Fibroblast of peridontal ligament (primary cell): ENCODE results near the gene CAPN15.

Experiments used
- DNase-seq: peaks from one replicate; pipeline ENCODE4 v3.0.0-alpha.2; 2010; ENCODE audit errors: extremely low read depth

Gene CAPN15

GRCh38 chr16:577796-578195, 50.3 kb downstream of the CAPN15 start:
- no peak for DNase-seq

DNA sequence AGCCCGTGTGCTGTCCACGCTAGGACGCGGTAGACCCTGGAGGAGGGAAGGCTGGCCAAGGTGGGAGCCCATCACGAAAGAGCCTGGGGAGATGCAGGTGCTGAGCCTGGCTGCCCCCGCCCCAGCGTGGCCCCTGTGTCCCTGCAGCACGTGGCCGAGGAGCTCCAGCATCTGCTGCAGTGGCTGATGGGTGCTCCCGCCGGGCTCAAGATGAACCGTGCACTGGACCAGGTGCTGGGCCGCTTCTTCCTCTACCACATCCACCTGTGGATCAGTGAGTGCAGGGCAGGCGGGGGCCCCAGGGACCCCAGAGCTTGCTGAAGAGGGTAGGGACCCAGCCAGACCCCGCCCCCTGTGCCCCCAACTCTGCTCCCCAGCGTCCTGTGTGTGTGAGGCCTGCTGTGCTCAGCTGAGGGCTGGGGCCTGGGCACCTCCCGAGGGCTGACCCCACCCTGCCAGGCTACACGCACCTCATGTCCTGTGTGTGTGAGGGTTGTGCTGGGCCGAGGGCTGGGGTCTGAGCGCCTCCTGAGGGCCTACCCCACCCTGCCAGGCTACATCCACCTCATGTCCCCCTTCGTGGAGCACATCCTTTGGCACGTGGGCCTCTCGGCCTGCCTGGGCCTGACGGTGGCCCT, 50.8 kb downstream of the CAPN15 start:
- DNase-seq, result no peak

DNA sequence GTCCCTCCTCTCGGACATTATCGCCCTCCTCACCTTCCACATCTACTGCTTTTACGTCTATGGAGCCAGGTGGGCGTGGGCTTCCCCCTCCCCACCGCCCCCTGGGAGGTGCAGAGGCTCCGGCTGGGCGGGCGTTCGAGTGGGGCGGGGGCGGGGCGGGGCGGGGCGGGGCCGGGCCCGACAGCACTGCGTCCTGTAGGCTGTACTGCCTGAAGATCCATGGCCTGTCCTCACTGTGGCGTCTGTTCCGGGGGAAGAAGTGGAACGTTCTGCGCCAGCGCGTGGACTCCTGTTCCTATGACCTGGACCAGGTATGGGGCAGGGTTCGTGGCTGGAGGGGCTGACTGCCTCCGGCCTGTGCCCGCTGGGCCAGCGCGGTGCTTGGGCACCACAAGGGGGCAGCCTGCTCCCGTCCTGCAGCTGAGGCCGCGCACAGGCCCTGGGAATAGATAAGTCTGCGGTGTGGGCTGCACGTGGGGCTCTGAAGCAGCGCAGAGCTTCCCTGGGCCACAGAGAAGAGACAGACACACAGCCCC, 51.4 kb downstream of the CAPN15 start:
- peak; percentile 39 for DNase-seq

- DNase-seq, result no peak
These were observed 52.8 kb downstream of the CAPN15 start for GRCh38 chr16:580141-580945.

DNA sequence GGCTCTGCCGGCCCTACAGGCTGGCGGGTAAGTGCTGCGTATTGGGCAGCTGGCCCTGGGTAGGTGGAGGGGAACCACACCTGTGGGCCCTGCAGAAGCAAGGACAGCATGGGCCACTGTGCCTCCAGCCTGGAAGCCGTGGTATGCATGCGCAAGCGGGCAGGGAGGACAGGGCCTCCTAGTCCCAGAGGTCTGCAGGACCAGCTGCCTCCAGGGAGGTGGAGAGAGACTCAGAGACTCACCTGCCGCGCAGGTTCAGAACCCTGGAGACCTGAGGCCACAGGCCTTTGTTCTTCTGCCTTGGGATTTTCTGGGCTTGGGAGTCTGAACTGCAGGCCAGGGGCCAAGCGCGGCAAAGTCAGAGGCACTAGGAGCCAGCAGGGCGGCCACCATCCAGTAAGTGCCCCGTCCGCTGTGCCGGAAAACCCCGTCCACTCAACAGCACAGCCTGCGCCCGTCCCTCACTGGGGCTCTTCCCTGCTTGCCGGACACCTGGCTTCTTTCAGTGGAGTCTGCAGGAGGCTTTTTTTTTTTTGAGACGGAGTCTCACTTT, 53.5 kb downstream of the CAPN15 start:
- DNase-seq, result no peak

DNA sequence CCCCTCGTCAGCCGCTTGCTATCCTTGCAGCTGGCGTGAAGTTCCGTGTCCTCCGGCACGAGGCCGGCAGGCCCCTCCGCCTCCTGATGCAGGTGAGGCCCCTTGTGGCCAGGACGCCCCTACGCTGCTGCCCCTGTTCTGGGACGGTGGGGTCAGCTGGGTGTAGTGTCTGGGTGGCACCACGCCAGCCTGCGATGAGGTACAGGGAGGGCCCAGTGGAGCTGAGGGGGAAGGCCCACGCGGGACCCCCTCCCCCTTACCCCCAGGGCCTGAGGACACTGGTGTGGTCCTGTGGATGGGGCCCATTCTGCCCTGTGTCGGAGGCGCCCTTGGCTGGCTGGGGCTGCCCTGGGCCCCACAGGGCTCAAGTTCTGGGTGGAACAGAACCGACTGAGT, 54.7 kb downstream of the CAPN15 start:
- no peak for DNase-seq

- no peak for DNase-seq
These were observed 55.3 kb downstream of the CAPN15 start for GRCh38 chr16:582614-583331.

DNA sequence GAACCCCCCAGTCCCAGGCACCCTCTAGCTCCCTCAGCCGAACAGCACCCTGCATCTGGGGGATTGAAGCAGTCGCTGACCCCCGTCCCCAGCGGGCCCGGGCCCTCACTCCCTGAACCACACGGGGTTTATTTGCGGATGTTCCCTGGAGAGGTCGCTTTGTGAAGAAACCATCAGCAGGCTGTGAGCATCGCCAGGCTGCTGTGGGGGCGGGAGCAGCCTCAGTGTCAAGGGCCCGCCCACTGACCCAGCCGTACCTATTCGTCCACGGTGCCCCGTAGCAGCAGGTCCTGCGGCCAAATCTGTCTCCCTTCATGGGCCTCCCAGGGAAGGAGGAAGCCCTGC, 55.9 kb downstream of the CAPN15 start:
- no peak for DNase-seq

GRCh38 chr16:583815-584591, 56.5 kb downstream of the CAPN15 start:
- no peak for DNase-seq

DNA sequence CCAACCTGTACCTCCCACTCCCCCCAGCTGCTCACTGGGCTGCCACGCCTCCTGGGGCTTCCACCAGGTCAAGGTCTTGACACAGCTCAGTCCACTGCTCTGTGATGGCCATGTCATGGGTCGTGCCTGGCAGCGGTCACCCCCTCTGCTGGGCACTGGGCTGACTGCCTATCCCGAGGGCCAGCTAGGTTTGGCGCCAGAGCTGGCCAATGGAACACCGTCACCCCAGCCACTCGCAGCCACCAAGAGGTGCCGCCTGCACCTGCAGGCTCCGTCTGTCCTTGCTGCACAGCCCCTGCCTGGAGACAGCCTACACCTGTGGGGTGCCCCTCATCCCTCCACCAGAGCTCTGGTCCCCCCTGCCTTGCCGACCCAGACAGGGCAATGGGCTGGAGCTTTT, 57.8 kb downstream of the CAPN15 start:
- no peak for DNase-seq

DNA sequence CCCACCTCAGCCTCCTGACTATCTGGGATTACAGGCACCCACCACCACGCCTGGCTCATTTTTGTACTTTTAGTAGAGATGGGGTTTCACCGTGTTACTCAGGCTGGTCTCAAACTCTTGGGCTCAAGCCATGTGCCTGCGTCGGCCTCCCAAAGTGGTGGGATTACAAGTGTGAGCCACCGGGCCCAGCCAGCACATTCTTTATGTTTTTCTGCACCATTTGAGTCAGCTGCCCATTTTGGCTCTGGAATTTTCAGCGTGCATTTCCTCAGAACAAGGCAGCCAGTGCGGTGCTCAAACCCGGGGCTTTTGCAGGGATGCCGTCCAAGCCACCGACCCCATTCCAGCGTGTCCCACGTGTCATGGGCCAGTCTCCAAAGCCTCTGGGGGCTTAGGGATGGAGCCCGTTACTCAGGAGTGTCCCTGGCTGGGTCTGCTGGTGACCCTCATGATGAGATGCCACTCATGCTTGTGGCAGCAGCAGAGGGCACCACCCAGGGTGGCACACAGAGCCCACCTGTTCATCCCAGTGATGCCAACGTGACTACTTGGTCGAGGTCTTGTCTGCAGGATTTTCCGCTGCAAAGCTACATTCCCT, 58.6 kb downstream of the CAPN15 start:
- DNase-seq, result peak; percentile 62

GRCh38 chr16:586645-587590, 59.4 kb downstream of the CAPN15 start:
- peak; percentile 18 for DNase-seq

- peak; percentile 55 for DNase-seq
These were observed 61.1 kb downstream of the CAPN15 start for GRCh38 chr16:588639-588888.

DNA sequence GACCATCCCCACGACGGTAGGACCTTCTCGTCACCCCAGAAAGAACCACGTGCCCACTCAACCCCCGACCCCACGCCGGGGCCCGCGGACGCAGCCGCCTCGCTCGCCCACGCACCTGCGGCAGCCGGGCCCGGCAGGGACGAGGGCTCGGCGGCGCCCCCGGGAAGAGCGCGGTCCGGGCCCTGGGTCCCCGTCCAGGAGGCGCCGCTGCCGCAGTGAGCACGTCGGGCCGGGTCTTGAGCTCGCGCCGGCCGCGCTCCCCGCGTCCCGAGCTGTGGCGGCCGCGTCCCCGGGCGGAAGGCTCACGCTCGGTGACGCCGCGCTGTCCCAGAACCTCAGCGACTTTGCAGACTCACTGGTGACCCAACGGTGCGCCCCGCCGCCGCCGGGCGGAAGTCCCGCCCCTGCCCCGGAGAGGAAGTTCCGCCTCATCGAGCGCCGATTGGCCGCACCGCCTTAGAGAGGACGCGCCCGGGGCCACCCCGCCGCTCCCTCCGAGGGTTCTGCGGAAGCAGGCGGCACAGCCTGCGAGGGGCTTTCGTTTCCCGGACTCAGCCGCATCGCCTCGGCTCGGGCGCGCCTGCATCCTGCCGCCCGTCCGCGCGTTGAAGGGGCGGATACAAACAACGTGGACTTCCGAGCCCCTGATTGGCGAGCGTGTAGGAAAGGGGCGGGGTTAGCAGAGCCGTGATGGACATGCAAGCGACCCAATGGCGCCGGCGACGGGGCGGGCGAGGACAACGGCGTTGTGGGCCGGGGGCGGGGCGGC, 61.6 kb downstream of the CAPN15 start:
- peak; percentile 93 for DNase-seq

GRCh38 chr16:589658-590187, 62.2 kb downstream of the CAPN15 start, which contains the start of gene RAB40C:
TSS of gene RAB40C (plus strand) at chr16:590066. CDS start at chr16:590292, 226 bp downstream.
- peak; percentile 96 for DNase-seq

- DNase-seq, result peak; percentile 23
These were observed 62.8 kb downstream of the CAPN15 start for GRCh38 chr16:590188-590814.

DNA sequence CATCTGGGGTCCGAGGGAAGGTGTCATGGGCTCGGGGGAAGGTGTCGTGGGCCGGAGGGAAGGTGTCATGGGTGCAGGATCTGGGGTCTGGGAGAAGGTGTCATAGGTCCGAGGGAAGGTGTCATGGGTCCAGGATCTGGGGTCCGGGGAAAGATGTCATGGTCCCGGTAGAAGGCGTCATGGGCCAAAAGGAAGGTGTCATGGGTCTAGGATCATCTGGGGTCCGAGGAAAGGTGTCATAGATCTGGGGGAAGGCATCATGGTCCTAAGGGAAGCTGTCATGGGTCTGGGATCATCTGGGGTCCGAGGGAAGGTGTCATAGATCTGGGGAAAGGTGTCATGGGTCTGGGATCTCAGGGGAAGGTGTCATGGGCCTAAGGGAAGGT, 63.3 kb downstream of the CAPN15 start:
- DNase-seq, result no peak

DNA sequence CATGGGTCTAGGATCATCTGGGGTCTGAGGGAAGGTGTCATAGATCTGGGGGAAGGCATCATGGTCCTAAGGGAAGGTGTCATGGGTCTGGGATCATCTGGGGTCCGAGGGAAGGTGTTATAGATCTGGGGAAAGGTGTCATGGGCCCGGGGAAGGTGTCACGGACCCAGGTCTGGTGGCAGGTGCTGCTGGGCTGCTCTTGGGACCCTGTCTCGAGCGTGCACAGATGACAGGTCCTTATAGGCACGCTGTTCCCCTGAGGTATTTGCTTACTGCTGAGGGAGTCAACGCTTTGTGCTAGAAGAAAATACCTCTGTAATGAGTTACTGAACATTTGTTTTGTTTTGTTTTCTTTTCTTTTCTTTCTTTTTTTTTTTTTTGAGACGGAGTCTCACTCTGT, 63.7 kb downstream of the CAPN15 start:
- no peak for DNase-seq
